Astrocyte (in vitro differentiated cells and primary cell): ENCODE measurements around the gene COL24A1. TPM values are rescaled to one million over a fixed set of nuclear protein-coding genes. Genes with fewer than 3 reads are reported as not detected.

ENCODE experiments used
- DNase-seq: peaks from one replicate; pipeline ENCODE4 v3.0.0-alpha.2; 2010; ENCODE audit warnings: low read depth
- FAIRE-seq: peaks from 2 replicates; lab custom pipeline; 2011; peaks lifted over from hg19 to GRCh38; lab: Jason Lieb, UNC
- H2AFZ ChIP-seq: 2 replicates; pipeline ENCODE4 v1.6.0; 2012; ENCODE audit warnings: low read depth, low read length, inconsistent platforms
- H3K27ac ChIP-seq: 2 replicates; pipeline ENCODE4 v1.5.1; 2011; ENCODE audit warnings: low read depth, low read length, inconsistent platforms
- H3K27me3 ChIP-seq: 2 replicates; pipeline ENCODE4 v1.6.0; 2011; ENCODE audit warnings: low read length, inconsistent platforms; ENCODE audit not compliant: insufficient read depth
- H3K36me3 ChIP-seq: 2 replicates; pipeline ENCODE4 v1.5.1; 2011; ENCODE audit warnings: low read length, inconsistent platforms; ENCODE audit not compliant: insufficient read depth
- H3K4me1 ChIP-seq: 2 replicates; pipeline ENCODE4 v1.5.1; 2011; ENCODE audit warnings: low read length, inconsistent platforms; ENCODE audit not compliant: insufficient read depth
- H3K4me2 ChIP-seq: 2 replicates; pipeline ENCODE4 v1.6.0; 2012; ENCODE audit warnings: low read length, inconsistent platforms
- H3K4me3 ChIP-seq: 2 replicates; pipeline ENCODE4 v1.5.1; 2011; ENCODE audit warnings: low read depth, mild to moderate bottlenecking, low read length, inconsistent platforms; ENCODE audit not compliant: insufficient read depth
- H3K79me2 ChIP-seq: 2 replicates; pipeline ENCODE4 v1.6.0; 2012; ENCODE audit warnings: mild to moderate bottlenecking, low read length, inconsistent platforms; ENCODE audit not compliant: insufficient read depth
- H3K9ac ChIP-seq: 2 replicates; pipeline ENCODE4 v1.6.0; 2012; ENCODE audit warnings: mild to moderate bottlenecking, low read length, inconsistent platforms
- H3K9me3 ChIP-seq: 2 replicates; pipeline ENCODE4 v1.5.1; 2012; ENCODE audit warnings: low read depth, mild to moderate bottlenecking, low read length, inconsistent platforms; ENCODE audit not compliant: insufficient read depth
- H4K20me1 ChIP-seq: 2 replicates; pipeline ENCODE4 v1.6.0; 2012; ENCODE audit warnings: low read length, inconsistent platforms; ENCODE audit not compliant: insufficient read depth
- H3K27ac Mint-ChIP-seq: one replicate; pipeline ENCODE4 v1.8.0; 2021; ENCODE audit warnings: mild to moderate bottlenecking, mixed read lengths; ENCODE audit not compliant: unreplicated experiment
- H3K27me3 Mint-ChIP-seq: one replicate; pipeline ENCODE4 v1.8.0; 2021; ENCODE audit warnings: low read depth, mixed read lengths; ENCODE audit not compliant: unreplicated experiment
- H3K36me3 Mint-ChIP-seq: one replicate; pipeline ENCODE4 v1.8.0; 2021; ENCODE audit warnings: low read depth, mixed read lengths; ENCODE audit not compliant: unreplicated experiment
- H3K4me1 Mint-ChIP-seq: one replicate; pipeline ENCODE4 v1.8.0; 2021; ENCODE audit warnings: low read depth, mixed read lengths; ENCODE audit not compliant: unreplicated experiment
- H3K4me3 Mint-ChIP-seq: one replicate; pipeline ENCODE4 v1.8.0; 2021; ENCODE audit warnings: mild to moderate bottlenecking, moderate library complexity, mixed read lengths; ENCODE audit not compliant: unreplicated experiment
- H3K9me3 Mint-ChIP-seq: one replicate; pipeline ENCODE4 v1.8.0; 2021; ENCODE audit warnings: mild to moderate bottlenecking, mixed read lengths; ENCODE audit not compliant: unreplicated experiment
- EZH2 ChIP-seq: IDR thresholded peaks from 2 replicates; pipeline ENCODE4 v1.6.1; 2012; ENCODE audit warnings: mild to moderate bottlenecking, low read length, inconsistent platforms; ENCODE audit not compliant: insufficient read depth
- total RNA-seq: library from RNA; stranded (reverse); gene quantifications from 2 replicates; pipeline ENCODE4 v1.2.1, GENCODE V29; 2021
- TF ChIP-seq, protein P1 (sequence below): IDR thresholded peaks from 2 replicates; pipeline ENCODE4 v1.5.1; 2011; ENCODE audit warnings: low read depth, mild to moderate bottlenecking, inconsistent platforms, low read length, moderate library complexity; ENCODE audit not compliant: insufficient read depth

The COL24A1 gene
- total RNA-seq, 1 donor from 2014 or later, result 5.6 TPM

DNA sequence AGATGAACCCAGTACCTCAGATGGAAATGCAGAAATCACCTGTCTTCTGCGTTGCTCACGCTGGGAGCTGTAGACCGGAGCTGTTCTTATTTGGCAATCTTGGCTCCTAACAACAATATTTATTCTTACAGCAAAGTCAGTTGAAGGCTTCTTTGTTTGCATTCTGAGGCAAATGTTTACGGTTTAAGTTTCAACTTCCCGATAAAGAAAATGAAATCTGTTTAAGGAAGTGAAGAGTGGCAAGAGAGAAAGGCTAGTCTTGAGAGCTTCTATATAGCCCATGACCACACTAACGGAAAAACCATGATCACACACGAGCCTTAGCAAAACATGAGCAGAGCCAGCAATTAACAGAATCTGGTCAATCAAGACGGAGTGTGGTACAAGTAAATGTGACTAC lies 325.7 kb downstream of the COL24A1 start:
- Mint-ChIP-seq H3K36me3 (no peaks in the 10 kb centered on the region), H3K27me3 (no peaks in the 10 kb centered on the region), H3K4me3 (no peak overlapping the region), H3K27ac (no peak overlapping the region), H3K4me1 (no peaks in the 10 kb centered on the region), H3K9me3 (peaks cover 4% of the 10 kb centered on the region)
- no peak for DNase-seq
- no peaks in the 10 kb centered on the region for H3K79me2 ChIP-seq
- H2AFZ ChIP-seq, result no peak overlapping the region
- no peaks in the 10 kb centered on the region for H3K27me3 ChIP-seq
- no peak overlapping the region for H3K9ac ChIP-seq
- H3K9me3 ChIP-seq, result no peaks in the 10 kb centered on the region
- no peak overlapping the region for H3K4me2 ChIP-seq
- no peaks in the 10 kb centered on the region for H3K4me1 ChIP-seq
- H3K36me3 ChIP-seq, result no peaks in the 10 kb centered on the region
- no peak overlapping the region for H3K27ac ChIP-seq
- TF ChIP-seq EZH2, result no peak
- TF ChIP-seq, protein P1, sequence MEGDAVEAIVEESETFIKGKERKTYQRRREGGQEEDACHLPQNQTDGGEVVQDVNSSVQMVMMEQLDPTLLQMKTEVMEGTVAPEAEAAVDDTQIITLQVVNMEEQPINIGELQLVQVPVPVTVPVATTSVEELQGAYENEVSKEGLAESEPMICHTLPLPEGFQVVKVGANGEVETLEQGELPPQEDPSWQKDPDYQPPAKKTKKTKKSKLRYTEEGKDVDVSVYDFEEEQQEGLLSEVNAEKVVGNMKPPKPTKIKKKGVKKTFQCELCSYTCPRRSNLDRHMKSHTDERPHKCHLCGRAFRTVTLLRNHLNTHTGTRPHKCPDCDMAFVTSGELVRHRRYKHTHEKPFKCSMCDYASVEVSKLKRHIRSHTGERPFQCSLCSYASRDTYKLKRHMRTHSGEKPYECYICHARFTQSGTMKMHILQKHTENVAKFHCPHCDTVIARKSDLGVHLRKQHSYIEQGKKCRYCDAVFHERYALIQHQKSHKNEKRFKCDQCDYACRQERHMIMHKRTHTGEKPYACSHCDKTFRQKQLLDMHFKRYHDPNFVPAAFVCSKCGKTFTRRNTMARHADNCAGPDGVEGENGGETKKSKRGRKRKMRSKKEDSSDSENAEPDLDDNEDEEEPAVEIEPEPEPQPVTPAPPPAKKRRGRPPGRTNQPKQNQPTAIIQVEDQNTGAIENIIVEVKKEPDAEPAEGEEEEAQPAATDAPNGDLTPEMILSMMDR, result no peak
- FAIRE-seq, result no peak
- H3K4me3 ChIP-seq, result no peak overlapping the region
- no peaks in the 10 kb centered on the region for H4K20me1 ChIP-seq

DNA sequence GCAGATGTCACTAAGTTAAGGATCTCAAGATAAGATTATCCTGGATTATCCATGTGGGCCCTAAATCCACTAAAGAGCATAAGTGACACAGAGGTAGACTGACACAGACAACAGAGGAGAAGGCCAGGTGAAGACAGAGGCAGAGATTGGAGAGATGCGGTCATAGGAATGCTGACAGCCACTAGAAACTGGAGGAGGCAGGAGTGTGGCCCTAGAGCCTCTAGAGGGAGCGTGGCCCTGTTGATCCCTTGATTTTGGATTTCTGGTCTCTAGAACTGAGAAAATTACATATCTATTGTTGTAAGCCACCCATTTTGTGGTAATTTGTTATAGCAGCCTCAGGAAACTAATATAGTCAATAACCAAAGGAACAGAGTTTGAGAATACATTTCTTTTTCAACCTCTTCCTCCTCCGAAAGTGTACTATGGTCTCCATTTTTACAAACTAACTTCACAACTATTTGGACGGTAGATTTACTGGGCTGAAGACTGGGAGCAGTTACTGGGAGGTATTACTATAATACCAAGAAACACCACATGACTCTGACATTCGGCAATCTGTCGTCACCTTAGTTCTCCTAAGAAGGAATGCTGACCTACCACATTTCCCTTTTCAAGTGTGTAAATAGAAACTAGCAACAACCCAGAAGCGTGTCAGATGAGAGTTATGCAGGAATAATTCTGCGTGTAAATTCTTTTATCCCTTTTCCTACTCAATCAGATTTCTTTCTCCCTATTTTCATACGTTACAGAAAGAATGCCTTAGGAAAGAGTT lies 332.3 kb downstream of the COL24A1 start:
- TF ChIP-seq, protein P1, result no peak
- TF ChIP-seq EZH2, result no peak
- no peak overlapping the region for H3K27ac Mint-ChIP-seq
- Histone ChIP-seq H3K79me2 (no peaks in the 10 kb centered on the region), H3K27ac (no peak overlapping the region), H3K4me1 (no peaks in the 10 kb centered on the region), H2AFZ (no peak overlapping the region), H3K4me3 (no peak overlapping the region), H4K20me1 (no peaks in the 10 kb centered on the region), H3K27me3 (no peaks in the 10 kb centered on the region), H3K9ac (no peak overlapping the region), H3K9me3 (no peaks in the 10 kb centered on the region), H3K4me2 (no peak overlapping the region), H3K36me3 (no peaks in the 10 kb centered on the region)
- peaks cover 1% of the 10 kb centered on the region for H3K36me3 Mint-ChIP-seq
- no peaks in the 10 kb centered on the region for H3K4me1 Mint-ChIP-seq
- no peaks in the 10 kb centered on the region for H3K27me3 Mint-ChIP-seq
- DNase-seq (no peak), FAIRE-seq (no peak)
- H3K4me3 Mint-ChIP-seq, result no peak overlapping the region
- no peaks in the 10 kb centered on the region for H3K9me3 Mint-ChIP-seq

- no peak overlapping the region for H2AFZ ChIP-seq
- H3K4me2 ChIP-seq, result no peak overlapping the region
- H3K9ac ChIP-seq, result no peak overlapping the region
- H3K9me3 ChIP-seq, result no peaks in the 10 kb centered on the region
- no peaks in the 10 kb centered on the region for H3K4me1 ChIP-seq
- no peaks in the 10 kb centered on the region for H3K9me3 Mint-ChIP-seq
- H3K27me3 ChIP-seq, result no peaks in the 10 kb centered on the region
- peaks cover 6% of the 10 kb centered on the region for H3K4me1 Mint-ChIP-seq
- H3K36me3 Mint-ChIP-seq, result peaks cover 1% of the 10 kb centered on the region
- FAIRE-seq, result no peak
- no peak for DNase-seq
- no peak overlapping the region for H3K4me3 ChIP-seq
- TF ChIP-seq, protein P1, result no peak
- TF ChIP-seq EZH2, result no peak
- H3K27me3 Mint-ChIP-seq, result no peaks in the 10 kb centered on the region
- H3K36me3 ChIP-seq, result no peaks in the 10 kb centered on the region
- H3K27ac Mint-ChIP-seq, result no peak overlapping the region
- no peaks in the 10 kb centered on the region for H3K79me2 ChIP-seq
- no peak overlapping the region for H3K27ac ChIP-seq
- H4K20me1 ChIP-seq, result no peaks in the 10 kb centered on the region
- H3K4me3 Mint-ChIP-seq, result no peak overlapping the region
Observed at GRCh38 chr1:85822696-85823095, 333.9 kb downstream of the COL24A1 start.
